ENCODE data around the gene WFIKKN2. TPM values are rescaled to one million over a fixed set of nuclear protein-coding genes. Genes with fewer than 3 reads are reported as not detected.

Gene WFIKKN2
- total RNA-seq, 4 donors from 2014 or later, result 0.42 to 0.75 (median 0.60) TPM

DNA sequence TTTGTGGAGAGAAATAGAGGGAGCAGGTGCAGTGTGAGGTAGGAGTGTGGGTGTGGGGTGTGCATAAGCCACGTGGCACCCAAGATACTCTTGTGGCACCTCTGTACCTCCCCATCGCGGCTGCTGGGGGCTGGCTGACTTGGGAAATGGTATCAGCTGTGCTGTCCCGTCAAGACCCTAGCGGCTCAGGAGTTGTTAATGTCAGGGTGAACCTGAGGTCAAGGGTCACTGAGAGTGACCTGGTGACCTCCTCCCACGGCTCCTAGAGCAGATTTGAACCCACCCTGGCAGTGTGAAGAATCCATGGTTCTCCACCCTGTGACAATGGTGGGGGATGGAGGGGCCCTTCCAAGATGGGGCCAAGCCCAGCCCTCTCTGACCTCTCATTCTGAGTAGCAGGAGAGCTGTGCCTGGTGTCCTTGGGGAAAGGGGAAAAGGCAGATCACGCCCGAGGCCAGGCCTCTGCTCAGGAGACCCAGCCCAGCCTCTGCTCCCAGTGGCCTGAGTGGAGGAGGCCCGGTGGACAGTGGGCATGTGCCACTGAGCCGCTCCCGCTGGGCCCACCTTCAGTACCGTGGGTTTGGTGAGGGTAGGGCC, 3.0 kb upstream of the WFIKKN2 start:
- no peak for DNase-seq (ENCODE audit: extremely low spot score)
- Histone ChIP-seq H3K36me3 (no peaks in the 10 kb centered on the region), H3K4me1 (peaks cover 0 to 25% (median 22%) of the 10 kb centered on the region in 4 donors), H3K4me3 (no peak overlapping the region), H3K27ac (replicated peaks in 1 of 4) (no peak overlapping the region), H3K9me3 (no peaks in the 10 kb centered on the region), H3K27me3 (peaks cover 0 to 22% (median 0%) of the 10 kb centered on the region in 4 donors)
- WGBS, result 94% methylated on average over 9 of the region's 12 CpGs
- intact Hi-C loops (cut with DNase I), result no loop called here
- TF ChIP-seq POLR2A (IDR thresholded peaks at IDR 0.05; ENCODE audit: low read depth) (no peak), POLR2AphosphoS5 (IDR thresholded peaks at IDR 0.05) (no peak), EP300 (IDR thresholded peaks at IDR 0.05) (no peak)
- TF ChIP-seq, protein P1, sequence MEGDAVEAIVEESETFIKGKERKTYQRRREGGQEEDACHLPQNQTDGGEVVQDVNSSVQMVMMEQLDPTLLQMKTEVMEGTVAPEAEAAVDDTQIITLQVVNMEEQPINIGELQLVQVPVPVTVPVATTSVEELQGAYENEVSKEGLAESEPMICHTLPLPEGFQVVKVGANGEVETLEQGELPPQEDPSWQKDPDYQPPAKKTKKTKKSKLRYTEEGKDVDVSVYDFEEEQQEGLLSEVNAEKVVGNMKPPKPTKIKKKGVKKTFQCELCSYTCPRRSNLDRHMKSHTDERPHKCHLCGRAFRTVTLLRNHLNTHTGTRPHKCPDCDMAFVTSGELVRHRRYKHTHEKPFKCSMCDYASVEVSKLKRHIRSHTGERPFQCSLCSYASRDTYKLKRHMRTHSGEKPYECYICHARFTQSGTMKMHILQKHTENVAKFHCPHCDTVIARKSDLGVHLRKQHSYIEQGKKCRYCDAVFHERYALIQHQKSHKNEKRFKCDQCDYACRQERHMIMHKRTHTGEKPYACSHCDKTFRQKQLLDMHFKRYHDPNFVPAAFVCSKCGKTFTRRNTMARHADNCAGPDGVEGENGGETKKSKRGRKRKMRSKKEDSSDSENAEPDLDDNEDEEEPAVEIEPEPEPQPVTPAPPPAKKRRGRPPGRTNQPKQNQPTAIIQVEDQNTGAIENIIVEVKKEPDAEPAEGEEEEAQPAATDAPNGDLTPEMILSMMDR (IDR thresholded peaks at IDR 0.05), result no peak

DNA sequence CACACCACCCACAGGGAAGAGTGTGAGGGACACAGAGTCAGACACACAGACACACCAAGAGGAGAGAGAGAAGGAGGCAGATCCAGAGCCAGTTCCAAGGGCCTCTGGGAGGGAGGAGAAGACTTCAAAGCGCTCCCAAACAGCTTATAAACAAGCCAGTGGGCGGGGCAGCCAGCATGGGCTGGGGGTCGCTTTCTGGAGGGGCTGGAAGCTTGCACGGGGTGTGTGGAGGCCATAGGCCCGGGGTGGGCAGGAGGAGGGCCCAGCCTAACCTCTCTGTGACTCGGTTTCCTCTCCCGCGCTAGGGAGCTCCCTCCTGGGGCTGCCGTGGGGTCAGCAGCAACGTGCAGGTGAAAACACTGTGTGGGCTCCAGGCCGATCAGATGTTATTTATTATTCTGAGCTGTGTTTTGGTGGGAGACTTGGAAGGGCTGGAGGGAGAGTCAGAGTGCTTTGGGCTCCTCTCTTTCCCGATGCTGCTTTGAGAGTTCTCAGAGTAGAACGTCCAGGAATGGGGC, 2.5 kb upstream of the WFIKKN2 start:
- H3K9me3 ChIP-seq, result no peaks in the 10 kb centered on the region
- intact Hi-C loops (cut with DNase I), result no loop called here
- H3K36me3 ChIP-seq, result no peaks in the 10 kb centered on the region
- no peak overlapping the region for H3K4me3 ChIP-seq
- no peak for DNase-seq (ENCODE audit: extremely low spot score)
- no peak overlapping the region for H3K27ac ChIP-seq (replicated peaks in 1 of 4)
- peaks cover 0 to 25% (median 22%) of the 10 kb centered on the region in 4 donors for H3K4me1 ChIP-seq
- H3K27me3 ChIP-seq, result peaks cover 0 to 22% (median 0%) of the 10 kb centered on the region in 4 donors
- WGBS, result 75% methylated on average over 13 of the region's 13 CpGs
- no peak for TF ChIP-seq POLR2A (IDR thresholded peaks at IDR 0.05; ENCODE audit: low read depth)
- TF ChIP-seq POLR2AphosphoS5 (IDR thresholded peaks at IDR 0.05), result no peak
- no peak for TF ChIP-seq EP300 (IDR thresholded peaks at IDR 0.05)
- TF ChIP-seq, protein P1 (IDR thresholded peaks at IDR 0.05), result no peak

DNA sequence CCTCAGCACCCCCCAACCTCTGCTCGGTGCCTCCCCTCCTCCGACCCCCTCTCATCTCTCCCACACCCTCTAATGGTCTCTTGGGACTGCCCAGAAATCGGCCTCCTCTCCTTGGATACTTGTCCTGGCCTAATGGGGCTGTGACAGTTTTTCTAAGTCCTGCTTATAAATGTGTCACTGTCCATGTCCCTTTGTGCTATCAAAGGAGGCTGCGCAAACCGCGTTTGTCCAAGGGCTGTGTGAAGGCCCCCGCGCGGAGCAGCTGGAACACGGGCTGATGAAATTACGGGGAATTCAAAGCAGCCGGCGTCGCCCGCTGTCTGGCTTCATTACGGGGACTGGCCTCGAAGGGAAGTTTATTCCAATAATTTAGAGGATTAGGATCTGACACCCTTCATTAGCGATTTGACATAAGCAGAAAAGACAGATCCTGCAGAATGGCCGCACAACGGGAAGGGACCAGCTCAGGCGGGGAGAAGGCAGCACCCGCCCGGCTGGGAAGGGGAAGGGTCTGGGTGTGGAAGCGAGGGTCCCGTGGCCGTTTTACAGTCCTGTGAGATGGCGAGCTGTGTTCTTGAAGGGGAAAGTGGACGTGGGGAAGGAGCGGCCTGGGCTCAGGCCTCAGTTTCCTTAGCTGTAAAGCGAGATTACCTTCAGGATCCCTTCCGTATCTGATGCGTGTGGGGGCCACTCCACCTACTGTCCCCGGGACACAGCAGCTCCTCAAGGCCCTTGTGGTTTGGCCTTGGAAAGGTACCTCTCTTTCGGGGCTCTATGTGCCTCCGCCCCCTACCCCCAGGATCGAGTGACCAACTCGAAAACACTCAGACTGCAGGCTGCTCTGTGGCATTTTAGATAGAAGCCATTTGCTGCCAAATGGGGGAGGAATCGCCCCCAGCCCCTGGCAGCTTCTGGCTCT, 1.6 kb upstream of the WFIKKN2 start:
- H3K27me3 ChIP-seq, result peaks cover 0 to 22% (median 0%) of the 10 kb centered on the region in 4 donors
- H3K4me1 ChIP-seq, result peaks cover 0 to 25% (median 22%) of the 10 kb centered on the region in 4 donors
- intact Hi-C loops (cut with DNase I), result no loop called here
- no peak for DNase-seq (ENCODE audit: extremely low spot score)
- WGBS, result 91% methylated on average over 36 of the region's 38 CpGs
- no peaks in the 10 kb centered on the region for H3K36me3 ChIP-seq
- no peak overlapping the region for H3K4me3 ChIP-seq
- no peaks in the 10 kb centered on the region for H3K9me3 ChIP-seq
- no peak overlapping the region for H3K27ac ChIP-seq (replicated peaks in 1 of 4)
- TF ChIP-seq POLR2A (IDR thresholded peaks at IDR 0.05; ENCODE audit: low read depth) (no peak), EP300 (IDR thresholded peaks at IDR 0.05) (no peak), POLR2AphosphoS5 (IDR thresholded peaks at IDR 0.05) (no peak)
- TF ChIP-seq, protein P1 (IDR thresholded peaks at IDR 0.05), result no peak

DNA sequence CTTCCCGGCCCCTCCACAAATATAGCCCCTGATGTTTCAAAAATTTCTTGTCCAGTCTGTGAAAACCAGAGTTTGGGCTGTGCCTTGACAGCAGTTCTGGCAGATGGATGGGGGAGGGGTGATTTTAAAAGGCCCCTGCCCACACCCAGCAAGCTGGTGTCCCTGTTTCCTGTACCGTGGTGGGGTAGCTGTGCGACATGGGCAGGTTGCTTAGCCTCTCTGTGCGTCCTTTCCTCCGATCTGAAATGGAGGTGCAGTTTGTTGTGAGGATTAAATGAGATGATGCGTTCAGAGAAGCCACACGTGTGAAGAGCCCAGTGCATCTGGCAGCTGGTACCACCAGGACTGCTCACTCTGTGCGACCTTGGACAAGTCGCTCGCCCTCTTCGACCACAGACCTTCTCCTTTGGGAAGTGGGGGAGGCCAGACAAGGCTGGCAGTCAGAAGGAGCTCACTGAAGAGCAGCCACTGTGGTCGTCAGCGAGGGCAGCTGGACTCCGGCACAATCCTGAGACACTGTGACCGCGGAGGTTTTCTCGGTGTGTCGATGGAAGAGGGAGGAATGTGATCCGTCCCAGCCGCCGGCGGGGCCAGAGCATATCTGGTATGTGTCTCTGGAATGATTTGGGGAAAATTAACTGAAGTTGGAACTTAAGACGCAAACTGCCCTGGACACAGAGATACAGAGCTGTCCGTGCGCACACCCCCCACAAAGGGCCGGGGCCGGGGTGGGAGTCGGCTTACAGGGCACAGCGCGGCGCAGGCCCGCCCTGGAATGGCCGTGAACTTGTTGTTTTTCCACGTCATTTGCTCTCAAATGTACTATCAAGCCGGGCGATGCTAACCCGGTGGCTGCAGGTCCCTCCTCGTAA, 721 bp upstream of the WFIKKN2 start:
- Histone ChIP-seq H3K36me3 (no peaks in the 10 kb centered on the region), H3K4me1 (peaks cover 0 to 25% (median 22%) of the 10 kb centered on the region in 4 donors), H3K27ac (replicated peaks in 1 of 4) (peak overlapping the region in 3 of 4 donors; percentile 10 to 24 (median 16)), H3K4me3 (peak overlapping the region; percentile 37 to 46 (median 38)), H3K9me3 (no peaks in the 10 kb centered on the region), H3K27me3 (peaks cover 0 to 22% (median 0%) of the 10 kb centered on the region in 4 donors)
- DNase-seq (ENCODE audit: extremely low spot score), result no peak
- WGBS, result 50% methylated on average over 31 of the region's 38 CpGs
- TF ChIP-seq POLR2A (IDR thresholded peaks at IDR 0.05; ENCODE audit: low read depth) (no peak), EP300 (IDR thresholded peaks at IDR 0.05) (no peak), POLR2AphosphoS5 (IDR thresholded peaks at IDR 0.05) (no peak)
- TF ChIP-seq, protein P1 (IDR thresholded peaks at IDR 0.05), result no peak
- intact Hi-C loops (cut with DNase I), result no loop called here

All from esophagus muscularis mucosa (tissue), 4 donors.